HCT116 (cell line): Measurements from ENCODE around the gene CACNA1G. TPM values are rescaled to one million over a fixed set of nuclear protein-coding genes. Genes with fewer than 3 reads are reported as not detected.

ENCODE experiments used
- ATAC-seq: fragments of 200-7000 bp; cut with Tn5 transposase; 2 replicates; pipeline ENCODE4 v1.9.1; 2020; ENCODE audit warnings: mild to moderate bottlenecking, moderate library complexity
- BruUV-seq: library from RNA; stranded (reverse); fragments of 400-500 nt; replicated peaks from 2 replicates; lab custom pipeline; 2021; lab: Mats Ljungman, UMichigan
- CTCF ChIA-PET: fragments of 300-600 bp; sonication (Branson Sonifier 250); formaldehyde crosslinking; loops from one replicate; lab custom pipeline; 2021; ENCODE audit warnings: antibody characterized with exemption; lab: Charles Lee
- POLR2A ChIA-PET: fragments of 300-600, 350-600 bp; sonication (Branson Sonifier 250); formaldehyde crosslinking; loops from one replicate; lab custom pipeline; 2021; ENCODE audit warnings: antibody characterized with exemption; lab: Charles Lee
- RAD21 ChIA-PET, 2 experiments: fragments of 300-600 bp; sonication (Branson Sonifier 250); formaldehyde crosslinking; loops; one replicate each; lab custom pipeline; 2023; ENCODE audit warnings: low total read pairs in 2 of 2; ENCODE audit not compliant: uncharacterized antibody in 2 of 2, unreplicated experiment in 2 of 2, low non-redundant PET in 1 of 2; lab: Charles Lee
- DNase-seq: peaks from one replicate; pipeline ENCODE4 v3.0.0-alpha.2; 2010; ENCODE audit warnings: low read depth, low spot score
- H2AFZ ChIP-seq: fragments of 200-600 bp; shearing (Covaris generic), sonication (generic); 2 replicates; pipeline ENCODE4 v1.6.1; 2017; ENCODE audit warnings: low read depth, mixed run types, mixed read lengths, antibody characterized with exemption, low read length; ENCODE audit not compliant: poor library complexity, severe bottlenecking
- H3K27ac ChIP-seq: 2 replicates; pipeline ENCODE4 v1.5.1; 2012; ENCODE audit warnings: low read depth, low read length
- H3K27me3 ChIP-seq: fragments of 200-600 bp; sonication (generic); 2 replicates; pipeline ENCODE4 v1.6.1; 2016; ENCODE audit warnings: mixed run types, low read length, mixed read lengths; ENCODE audit not compliant: insufficient read depth
- H3K36me3 ChIP-seq, 2 experiments: fragments of 200-500 bp in 1 of 2; fragments of 200-600 bp in 1 of 2; sonication (Bioruptor generic) in 1 of 2; sonication (generic) in 1 of 2; 2 replicates each; pipeline versions ENCODE4 v1.5.1 to v1.6.1; 2014 to 2016; ENCODE audit warnings: low read length in 2 of 2, inconsistent platforms in 1 of 2, mixed read lengths in 1 of 2, mixed run types in 1 of 2; ENCODE audit not compliant: insufficient read depth in 2 of 2, control insufficient read depth in 1 of 2
- H3K4me1 ChIP-seq, 2 experiments: fragments of 200-600 bp in 1 of 2; sonication (generic) in 1 of 2; 2 replicates each; pipeline versions ENCODE4 v1.5.1 to v1.6.1; 2012 to 2017; ENCODE audit warnings: low read length in 2 of 2, inconsistent platforms in 1 of 2, mild to moderate bottlenecking in 1 of 2, mixed read lengths in 1 of 2, mixed run types in 1 of 2, moderate library complexity in 1 of 2; ENCODE audit not compliant: insufficient read depth in 2 of 2, control insufficient read depth in 1 of 2
- H3K4me2 ChIP-seq: fragments of 200-600 bp; sonication (generic); 2 replicates; pipeline ENCODE4 v1.6.1; 2017; ENCODE audit warnings: mixed run types, low read length, mixed read lengths
- H3K4me3 ChIP-seq, 2 experiments: fragments of 200-600 bp in 1 of 2; sonication (generic) in 1 of 2; replicated peaks in 1 of 2; 2 replicates each; pipeline ENCODE4 v1.5.1; 2011 to 2016; ENCODE audit warnings: low read length in 2 of 2, control low read depth in 1 of 2, low read depth in 1 of 2, mild to moderate bottlenecking in 1 of 2, mixed read lengths in 1 of 2, mixed run types in 1 of 2
- H3K79me2 ChIP-seq: fragments of 200-600 bp; sonication (generic); 2 replicates; pipeline ENCODE4 v1.6.1; 2017; ENCODE audit warnings: mild to moderate bottlenecking, mixed run types, low read length, moderate library complexity, mixed read lengths; ENCODE audit not compliant: insufficient read depth
- H3K9ac ChIP-seq: fragments of 200-600 bp; sonication (generic); 2 replicates; pipeline ENCODE4 v1.6.1; 2016; ENCODE audit warnings: low read length, mixed read lengths
- H3K9me2 ChIP-seq: fragments of 200-600 bp; sonication (generic), shearing (Covaris generic); 2 replicates; pipeline ENCODE4 v1.6.1; 2017; ENCODE audit warnings: mixed run types, mild to moderate bottlenecking, moderate library complexity; ENCODE audit not compliant: insufficient read depth
- H3K9me3 ChIP-seq, 2 experiments: fragments of 200-500 bp in 1 of 2; fragments of 200-600 bp in 1 of 2; sonication (Bioruptor generic) in 1 of 2; sonication (generic) in 1 of 2; 2 replicates each; pipeline ENCODE4 v1.6.1; 2014 to 2017; ENCODE audit warnings: low read length in 2 of 2, mixed read lengths in 2 of 2, inconsistent platforms in 1 of 2, low read depth in 1 of 2, mild to moderate bottlenecking in 1 of 2, mixed run types in 1 of 2, moderate library complexity in 1 of 2; ENCODE audit not compliant: control insufficient read depth in 1 of 2, insufficient read depth in 1 of 2
- H4K20me1 ChIP-seq: fragments of 200-600 bp; sonication (generic), shearing (Covaris generic); 2 replicates; pipeline ENCODE4 v1.6.1; 2017; ENCODE audit warnings: mixed run types, mild to moderate bottlenecking, moderate library complexity; ENCODE audit not compliant: insufficient read depth
- ATF3 ChIP-seq: IDR thresholded peaks from 2 replicates; pipeline ENCODE4 v1.6.1; 2012
- CBX3 ChIP-seq: IDR thresholded peaks from 2 replicates; pipeline ENCODE4 v1.6.1; 2012; ENCODE audit warnings: low read depth
- CEBPB ChIP-seq: IDR thresholded peaks from 2 replicates; pipeline ENCODE4 v1.6.1; 2012; ENCODE audit warnings: low read depth
- ELF1 ChIP-seq: IDR thresholded peaks from 2 replicates; pipeline ENCODE4 v1.6.1; 2012; ENCODE audit warnings: low read depth, borderline replicate concordance
- EZH2phosphoT487 ChIP-seq: fragments of 200-600 bp; IDR thresholded peaks from 2 replicates; pipeline ENCODE4 v1.6.1; 2018; ENCODE audit warnings: antibody characterized with exemption, borderline replicate concordance
- FOSL1 ChIP-seq: IDR thresholded peaks from 2 replicates; pipeline ENCODE4 v1.6.1; 2012; ENCODE audit warnings: low read depth
- POLR2A ChIP-seq: IDR thresholded peaks from 2 replicates; pipeline ENCODE4 v1.7.0; 2011; ENCODE audit warnings: borderline replicate concordance; ENCODE audit not compliant: insufficient read depth, insufficient read length; ENCODE audit errors: extremely low read depth
- POLR2AphosphoS5 ChIP-seq: IDR thresholded peaks from 2 replicates; pipeline ENCODE4 v1.6.1; 2011; ENCODE audit warnings: mild to moderate bottlenecking, low read depth, low read length, moderate library complexity
- RAD21 ChIP-seq: IDR thresholded peaks from 2 replicates; pipeline ENCODE4 v1.6.1; 2012; ENCODE audit warnings: low read depth, mild to moderate bottlenecking
- REST ChIP-seq: IDR thresholded peaks from 2 replicates; pipeline ENCODE4 v1.6.1; 2012; ENCODE audit warnings: low read depth
- SRF ChIP-seq: IDR thresholded peaks from 2 replicates; pipeline ENCODE4 v1.6.1; 2012; ENCODE audit warnings: low read depth
- ZBTB33 ChIP-seq: IDR thresholded peaks from 2 replicates; pipeline ENCODE4 v1.6.1; 2011; ENCODE audit warnings: mild to moderate bottlenecking, low read length, moderate library complexity; ENCODE audit not compliant: insufficient replicate concordance; ENCODE audit errors: extremely low read depth
- ZFX ChIP-seq: fragments of 450-650 bp; IDR thresholded peaks from 2 replicates; pipeline ENCODE4 v1.6.1; 2017
- intact Hi-C: fragments of 100-400 bp; cut with micrococcal nuclease; formaldehyde crosslinking; loops from 2 replicates; pipeline ENCODE4 v1.10.0; 2022
- total RNA-seq: library from RNA; stranded (reverse); gene quantifications from one replicate; pipeline ENCODE4 v1.2.1, GENCODE V29; 2021; ENCODE audit not compliant: unreplicated experiment

Gene CACNA1G
- total RNA-seq, 1 experiment from 2014 or later: 3.4 TPM

GRCh38 chr17:50534979-50535326 is 25.6 kb upstream of the CACNA1G start (continued):
- no peak for TF ChIP-seq REST
- no peak for TF ChIP-seq RAD21
- TF ChIP-seq ZFX: no peak
- TF ChIP-seq SRF: no peak
- TF ChIP-seq ZBTB33: no peak
- TF ChIP-seq, all 23 proteins: peak for 0

GRCh38 chr17:50535407-50535806 is 25.1 kb upstream of the CACNA1G start:
- POLR2A ChIA-PET: no interaction called here
- TF ChIP-seq EZH2phosphoT487 (no peak), SRF (no peak), REST (no peak), ATF3 (no peak), CBX3 (no peak), CEBPB (no peak), ZFX (no peak), ELF1 (no peak), FOSL1 (no peak), POLR2AphosphoS5 (no peak), POLR2A (no peak)
- RAD21 ChIA-PET: no interaction called here
- Histone ChIP-seq H3K27me3 (no peaks in the 10 kb centered on the region), H2AFZ (no peak overlapping the region), H3K9ac (no peak overlapping the region), H3K36me3 (no peaks in the 10 kb centered on the region; a peak in 1 of 4 replicates), H3K4me3 (no peak overlapping the region), H3K27ac (peak overlapping the region; percentile 73; the same call in 1 of the 2 replicates), H3K4me1 (peaks cover 50 to 61% of the 10 kb centered on the region in 2 experiments), H3K79me2 (no peaks in the 10 kb centered on the region; the same call in 1 of the 2 replicates), H3K9me2 (no peaks in the 10 kb centered on the region), H3K9me3 (no peaks in the 10 kb centered on the region), H4K20me1 (no peaks in the 10 kb centered on the region), H3K4me2 (peak overlapping the region; percentile 99)
- BruUV-seq: no TSS peak
- no peak for ATAC-seq
- intact Hi-C loops: loop anchor here (2.0 kb wide), 1 partner anchor 53 kb away; no protein-coding TSS in a partner anchor
- DNase-seq: no peak
- CTCF ChIA-PET: no interaction called here
